ENCODE data around the gene SFXN2. TPM values are rescaled to one million over a fixed set of nuclear protein-coding genes. Genes with fewer than 3 reads are reported as not detected.

Gene SFXN2
- total RNA-seq, 4 donors from 2014 or later, result 4.3 to 7.9 (median 5.0) TPM

- ATAC-seq (ENCODE audit: low FRiP score) (no peak), DNase-seq (ENCODE audit: low spot score) (no peak)
- no peak for TF ChIP-seq CTCF (IDR thresholded peaks at IDR 0.05)
Observed at GRCh38 chr10:102676534-102677315, 37.7 kb upstream of the SFXN2 start.

- no peak for TF ChIP-seq CTCF (IDR thresholded peaks at IDR 0.05)
- no peak for DNase-seq (ENCODE audit: low spot score)
Observed at GRCh38 chr10:102677331-102678067, 36.9 kb upstream of the SFXN2 start.

GRCh38 chr10:102678068-102678400, 36.4 kb upstream of the SFXN2 start:
- no peak for DNase-seq (ENCODE audit: low spot score)

More at GRCh38 chr10:102677331-102678067, 36.9 kb upstream of the SFXN2 start:
- no peak for ATAC-seq (ENCODE audit: low FRiP score)

GRCh38 chr10:102678842-102679289, 35.6 kb upstream of the SFXN2 start:
- peak; percentile 16 for ATAC-seq (ENCODE audit: low FRiP score)
- DNase-seq (ENCODE audit: low spot score), result no peak
- TF ChIP-seq CTCF (IDR thresholded peaks at IDR 0.05), result no peak

More at GRCh38 chr10:102678068-102678400, 36.4 kb upstream of the SFXN2 start:
- TF ChIP-seq CTCF (IDR thresholded peaks at IDR 0.05), result no peak
- no peak for ATAC-seq (ENCODE audit: low FRiP score)

GRCh38 chr10:102679596-102679995, 34.8 kb upstream of the SFXN2 start:
- no peak for TF ChIP-seq CTCF (IDR thresholded peaks at IDR 0.05)
- no peak for DNase-seq (ENCODE audit: low spot score)

GRCh38 chr10:102681696-102682095, 32.7 kb upstream of the SFXN2 start:
- DNase-seq (ENCODE audit: low spot score) (no peak), ATAC-seq (ENCODE audit: low FRiP score) (no peak)
- TF ChIP-seq CTCF (IDR thresholded peaks at IDR 0.05), result no peak

More at GRCh38 chr10:102679596-102679995, 34.8 kb upstream of the SFXN2 start:
- no peak for ATAC-seq (ENCODE audit: low FRiP score)

Measured in omental fat pad (tissue), 4 donors.